NCI-H2081 (cell line): ENCODE measurements around the gene APOBEC2.

Source experiments
- DNase-seq, 2 experiments: peaks; one replicate each; lab custom pipeline; 2025; lab: John Stamatoyannopoulos, UW

APOBEC2 gene

GRCh38 chr6:41059556-41059955 lies 6.6 kb downstream of the APOBEC2 start:
- DNase-seq: no peak

GRCh38 chr6:41061196-41061726 lies 8.3 kb downstream of the APOBEC2 start:
- no peak for DNase-seq

- DNase-seq: no peak
Measured at GRCh38 chr6:41062056-41062455, 9.1 kb downstream of the APOBEC2 start.

GRCh38 chr6:41063884-41064285 lies 10.9 kb downstream of the APOBEC2 start:
- no peak for DNase-seq

GRCh38 chr6:41064841-41065240 lies 11.8 kb downstream of the APOBEC2 start:
- no peak for DNase-seq

- no peak for DNase-seq
Measured at GRCh38 chr6:41065550-41066026, 12.6 kb downstream of the APOBEC2 start.

GRCh38 chr6:41066867-41067304 lies 13.9 kb downstream of the APOBEC2 start:
- DNase-seq: peak; percentile 45 to 65

GRCh38 chr6:41071501-41071922 lies 18.5 kb downstream of the APOBEC2 start:
- no peak for DNase-seq

GRCh38 chr6:41071923-41072835 lies 19.2 kb downstream of the APOBEC2 start, which contains the start of gene OARD1:
Gene OARD1, minus strand, starts transcription at chr6:41072356. Its CDS starts 722 bp downstream, at chr6:41071634.
- peak; percentile 99 to 100 for DNase-seq

GRCh38 chr6:41072836-41073202 lies 19.8 kb downstream of the APOBEC2 start, which contains the start of gene NFYA:
Gene NFYA, plus strand, starts transcription at chr6:41072974. Its CDS starts 6,116 bp downstream, at chr6:41079090.
- DNase-seq: peak in 1 of 2 experiments; percentile 100

GRCh38 chr6:41073203-41073967 lies 20.4 kb downstream of the APOBEC2 start:
- DNase-seq: peak; percentile 79 to 85

GRCh38 chr6:41073968-41074691 lies 21.1 kb downstream of the APOBEC2 start:
- peak; percentile 8 to 11 for DNase-seq

GRCh38 chr6:41074692-41075436 lies 21.9 kb downstream of the APOBEC2 start:
- no peak for DNase-seq

GRCh38 chr6:41075651-41076626 lies 22.9 kb downstream of the APOBEC2 start:
- no peak for DNase-seq

GRCh38 chr6:41077536-41077935 lies 24.5 kb downstream of the APOBEC2 start:
- no peak for DNase-seq

- DNase-seq: no peak
Measured at GRCh38 chr6:41078101-41078500, 25.1 kb downstream of the APOBEC2 start.

GRCh38 chr6:41079080-41079479 lies 26.1 kb downstream of the APOBEC2 start:
- no peak for DNase-seq

GRCh38 chr6:41080621-41081020 lies 27.6 kb downstream of the APOBEC2 start:
- no peak for DNase-seq

- no peak for DNase-seq
Measured at GRCh38 chr6:41083072-41083471, 30.1 kb downstream of the APOBEC2 start.

GRCh38 chr6:41085182-41085581 lies 32.2 kb downstream of the APOBEC2 start:
- DNase-seq: no peak
